T-cell (primary cell): ENCODE data around the gene DISP2. TPM values are rescaled to one million over a fixed set of nuclear protein-coding genes. Genes with fewer than 3 reads are reported as not detected.

Source experiments
- ATAC-seq, 4 experiments: fragments of 200-7000 bp in 3 of 4; fragments of 150-1000 bp in 1 of 4; cut with Tn5 transposase; replicated peaks in 1 of 4; 1 replicate in 3 of 4; 2 replicates in 1 of 4; pipeline ENCODE4 v1.10.0; 2021; ENCODE audit warnings: moderate library complexity in 3 of 4, mild to moderate bottlenecking in 2 of 4, moderate number of reproducible peaks in 1 of 4
- CTCF ChIA-PET, 2 donors: fragments of 300-600 bp; sonication (Branson Sonifier 250); formaldehyde crosslinking; loops; one replicate each; lab custom pipeline; 2022; ENCODE audit warnings: antibody characterized with exemption in 2 of 2; lab: Charles Lee
- POLR2A ChIA-PET, 2 donors: fragments of 300-600 bp; sonication (Branson Sonifier 250); formaldehyde crosslinking; loops; one replicate each; lab custom pipeline; 2022; ENCODE audit warnings: antibody characterized with exemption in 2 of 2; lab: Charles Lee
- DNase-seq, 35 experiments: peaks; one replicate each; pipeline versions ENCODE4 v3.0.0 to v3.0.0-alpha.2; 2013 to 2023
- H3K27ac ChIP-seq: one replicate; pipeline ENCODE4 v1.5.1; 2013; ENCODE audit warnings: low read length
- H3K27me3 ChIP-seq, 2 experiments: replicated peaks in 1 of 2; 1 replicate in 1 of 2; 2 replicates in 1 of 2; pipeline versions ENCODE4 v1.6.1 to v1.7.0; 2013; ENCODE audit warnings: low read length in 1 of 2, mixed read lengths in 1 of 2; ENCODE audit not compliant: control insufficient read depth in 2 of 2, insufficient read depth in 2 of 2; ENCODE audit errors: extremely low read depth in 1 of 2
- H3K36me3 ChIP-seq, 2 donors: 1 replicate in 1 of 2; 2 replicates in 1 of 2; pipeline versions ENCODE4 v1.6.1 to v1.7.0; 2013; ENCODE audit warnings: low read length in 1 of 2; ENCODE audit not compliant: control insufficient read depth in 2 of 2, insufficient read depth in 1 of 2; ENCODE audit errors: extremely low read depth in 1 of 2
- H3K4me1 ChIP-seq, 2 experiments: 1 replicate in 1 of 2; 2 replicates in 1 of 2; pipeline versions ENCODE4 v1.6.1 to v1.7.0; 2013; ENCODE audit warnings: low read length in 2 of 2, mixed read lengths in 1 of 2; ENCODE audit not compliant: insufficient read depth in 2 of 2, control insufficient read depth in 1 of 2; ENCODE audit errors: extremely low read depth in 1 of 2
- H3K4me3 ChIP-seq, 2 donors: 1 replicate in 1 of 2; 2 replicates in 1 of 2; pipeline versions ENCODE4 v1.5.1 to v1.7.0; 2013; ENCODE audit warnings: mild to moderate bottlenecking in 2 of 2, low read length in 1 of 2, moderate library complexity in 1 of 2; ENCODE audit not compliant: control insufficient read depth in 1 of 2; ENCODE audit errors: extremely low read depth in 1 of 2
- H3K9me3 ChIP-seq: 2 replicates; pipeline ENCODE4 v1.7.0; 2013
- H3K27ac Mint-ChIP-seq, 2 donors: one replicate each; pipeline ENCODE4 v1.8.0; 2020 to 2021; ENCODE audit warnings: mild to moderate bottlenecking in 2 of 2, mixed read lengths in 2 of 2
- H3K27me3 Mint-ChIP-seq, 2 donors: one replicate each; pipeline ENCODE4 v1.8.0; 2021 to 2022; ENCODE audit warnings: mixed read lengths in 2 of 2
- H3K36me3 Mint-ChIP-seq: one replicate; pipeline ENCODE4 v1.8.0; 2021; ENCODE audit warnings: mixed read lengths
- H3K4me1 Mint-ChIP-seq, 3 donors: one replicate each; pipeline ENCODE4 v1.8.0; 2020 to 2022; ENCODE audit warnings: mixed read lengths in 3 of 3, mild to moderate bottlenecking in 1 of 3
- H3K4me3 Mint-ChIP-seq, 3 donors: one replicate each; pipeline ENCODE4 v1.8.0; 2020 to 2022; ENCODE audit warnings: mild to moderate bottlenecking in 3 of 3, mixed read lengths in 3 of 3, moderate library complexity in 3 of 3
- H3K9me3 Mint-ChIP-seq, 3 donors: one replicate each; pipeline ENCODE4 v1.8.0; 2020 to 2022; ENCODE audit warnings: mixed read lengths in 3 of 3
- WGBS: methylation state at CpG from one replicate; pipeline ENCODE4 v1.1.5; 2013; ENCODE audit warnings: missing lambda C conversion rate; ENCODE audit not compliant: insufficient coverage; 5-methylcytosine and 5-hydroxymethylcytosine counted together
- total RNA-seq, 35 experiments: library from RNA in 6 of 35; stranded (reverse) in 6 of 35; fragments of 120-200 nt in 1 of 35; gene quantifications; one replicate each; pipeline versions ENCODE4 v1.2.1 to v1.2.4 and lab custom pipeline; 2013 to 2026

Gene DISP2
- total RNA-seq, 5 donors from 2014 or later (not counting 1 experiment from before 2014, with no cell fraction given): 0.03 to 1.4 (median 0.18) TPM

DNA sequence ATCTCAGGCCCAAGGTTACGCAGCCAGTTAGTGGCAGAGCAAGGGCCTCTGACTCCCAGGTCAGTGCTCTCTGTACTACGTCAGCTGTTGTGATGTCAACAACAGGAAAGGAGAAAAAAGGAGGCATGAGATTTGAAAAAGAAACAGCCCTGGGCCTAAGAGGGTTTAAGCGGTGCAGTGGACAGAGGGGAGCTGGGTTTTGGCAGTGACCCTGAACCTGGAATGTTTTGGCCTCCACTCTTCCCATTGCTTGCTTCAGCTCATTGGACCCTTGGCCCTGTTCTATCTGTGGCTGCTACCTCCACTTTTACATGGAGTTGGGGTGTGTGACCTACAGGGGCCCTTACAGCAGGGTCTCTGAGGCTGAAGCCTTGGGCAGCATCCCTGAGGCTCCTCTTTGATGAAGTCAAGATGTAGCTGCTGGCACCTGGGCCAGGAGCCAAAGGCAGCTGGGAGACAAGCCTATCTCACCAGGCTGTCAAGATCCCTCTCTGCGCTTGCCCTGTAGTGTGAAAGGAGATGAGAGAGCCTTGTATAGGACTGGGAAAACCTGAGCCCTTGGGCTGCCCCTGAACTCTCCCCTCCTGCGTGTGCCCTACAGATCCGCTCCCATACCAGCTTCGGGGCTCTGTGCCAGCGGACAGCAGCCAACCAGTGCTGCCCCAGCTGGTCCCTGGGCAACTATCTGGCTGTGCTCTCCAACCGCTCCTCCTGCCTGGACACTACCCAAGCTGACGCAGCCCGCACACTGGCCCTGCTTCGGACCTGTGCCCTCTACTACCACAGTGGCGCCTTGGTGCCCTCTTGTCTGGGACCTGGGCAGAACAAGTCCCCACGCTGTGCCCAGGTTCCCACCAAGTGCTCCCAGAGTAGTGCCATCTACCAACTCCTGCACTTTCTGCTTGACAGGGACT lies 8.7 kb downstream of the DISP2 start:
- ChIA-PET POLR2A (no interaction called here), CTCF (interaction anchor here (0.7 to 1.8 kb wide), 3 partner anchors 22 to 343 kb away, joined by 3 to 4 read pairs (median 4); no protein-coding TSS in a partner anchor)
- Histone ChIP-seq H3K9me3 (no peaks in the 10 kb centered on the region), H3K36me3 (peaks cover 2 to 6% of the 10 kb centered on the region in 2 donors), H3K27ac (no peak overlapping the region), H3K4me3 (peak overlapping the region; percentile 68 to 75), H3K27me3 (no peaks in the 10 kb centered on the region), H3K4me1 (peaks cover 8 to 48% of the 10 kb centered on the region in 2 experiments)
- no peaks in the 10 kb centered on the region for H3K9me3 Mint-ChIP-seq
- peaks cover 8% of the 10 kb centered on the region for H3K36me3 Mint-ChIP-seq
- DNase-seq (no peak), ATAC-seq (no peak)
- peak overlapping the region; percentile 79 to 87 (median 82) for H3K4me3 Mint-ChIP-seq
- peaks cover 18 to 30% (median 28%) of the 10 kb centered on the region in 3 donors for H3K4me1 Mint-ChIP-seq
- whole genome bisulfite sequencing: 98% methylated on average over 12 of the region's 14 CpGs
- H3K27me3 Mint-ChIP-seq: no peaks in the 10 kb centered on the region
- peak overlapping the region in 1 of 2 donors; percentile 60 for H3K27ac Mint-ChIP-seq

DNA sequence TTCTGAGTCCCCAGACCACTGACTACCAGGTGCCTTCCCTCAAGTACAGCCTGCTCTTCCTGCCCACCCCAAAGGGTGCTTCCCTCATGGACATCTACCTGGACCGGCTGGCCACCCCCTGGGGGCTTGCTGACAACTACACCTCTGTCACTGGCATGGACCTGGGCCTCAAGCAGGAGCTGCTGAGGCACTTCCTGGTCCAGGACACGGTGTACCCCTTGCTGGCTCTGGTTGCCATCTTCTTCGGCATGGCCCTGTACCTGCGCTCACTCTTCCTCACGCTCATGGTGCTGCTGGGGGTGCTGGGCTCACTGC lies 9.3 kb downstream of the DISP2 start:
- DNase-seq (peak in 1 of 35 experiments; percentile 11), ATAC-seq (no peak)
- Mint-ChIP-seq H3K9me3 (no peaks in the 10 kb centered on the region), H3K27me3 (no peaks in the 10 kb centered on the region), H3K4me3 (peak overlapping the region; percentile 79 to 87 (median 82)), H3K36me3 (peaks cover 4% of the 10 kb centered on the region), H3K27ac (peak overlapping the region; percentile 60 to 92), H3K4me1 (peaks cover 16 to 30% (median 28%) of the 10 kb centered on the region in 3 donors)
- Histone ChIP-seq H3K27me3 (no peaks in the 10 kb centered on the region), H3K27ac (peak overlapping the region; percentile 43), H3K4me1 (peaks cover 8 to 48% of the 10 kb centered on the region in 2 experiments), H3K36me3 (peaks cover under 1% of the 10 kb centered on the region in 2 donors), H3K9me3 (no peaks in the 10 kb centered on the region), H3K4me3 (peak overlapping the region; percentile 68 to 75)
- WGBS: 38% methylated on average over 4 of the region's 5 CpGs
- CTCF ChIA-PET: interaction anchor here in 1 of 2 donors (1.8 kb wide), 1 partner anchor 23 kb away, joined by 4 read pairs; no protein-coding TSS in a partner anchor
- POLR2A ChIA-PET: no interaction called here

DNA sequence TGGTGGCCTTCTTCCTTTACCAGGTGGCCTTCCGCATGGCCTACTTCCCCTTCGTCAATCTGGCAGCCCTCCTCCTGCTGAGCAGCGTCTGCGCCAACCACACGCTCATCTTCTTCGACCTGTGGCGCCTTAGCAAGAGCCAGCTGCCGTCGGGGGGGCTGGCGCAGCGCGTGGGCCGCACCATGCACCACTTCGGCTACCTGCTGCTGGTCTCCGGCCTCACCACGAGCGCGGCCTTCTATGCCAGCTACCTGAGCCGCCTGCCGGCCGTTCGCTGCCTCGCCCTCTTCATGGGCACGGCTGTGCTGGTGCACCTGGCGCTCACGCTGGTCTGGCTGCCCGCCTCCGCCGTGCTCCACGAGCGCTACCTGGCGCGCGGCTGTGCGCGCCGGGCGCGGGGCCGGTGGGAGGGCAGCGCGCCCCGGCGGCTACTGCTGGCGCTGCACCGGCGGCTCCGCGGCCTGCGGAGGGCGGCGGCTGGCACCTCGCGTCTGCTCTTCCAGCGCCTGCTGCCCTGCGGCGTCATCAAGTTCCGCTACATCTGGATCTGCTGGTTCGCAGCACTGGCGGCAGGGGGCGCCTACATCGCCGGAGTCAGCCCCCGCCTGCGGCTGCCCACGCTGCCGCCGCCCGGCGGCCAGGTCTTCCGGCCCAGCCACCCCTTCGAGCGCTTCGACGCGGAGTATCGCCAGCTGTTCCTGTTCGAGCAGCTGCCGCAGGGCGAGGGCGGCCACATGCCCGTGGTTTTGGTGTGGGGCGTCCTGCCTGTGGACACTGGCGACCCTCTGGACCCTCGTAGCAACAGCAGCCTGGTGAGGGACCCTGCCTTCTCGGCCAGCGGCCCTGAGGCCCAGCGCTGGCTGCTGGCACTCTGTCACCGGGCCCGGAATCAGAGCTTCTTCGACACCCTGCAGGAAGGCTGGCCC lies 9.9 kb downstream of the DISP2 start:
- H3K4me1 Mint-ChIP-seq: peaks cover 11 to 26% (median 25%) of the 10 kb centered on the region in 3 donors
- H3K4me3 Mint-ChIP-seq: peak overlapping the region; percentile 79 to 87 (median 82)
- no peaks in the 10 kb centered on the region for H3K27me3 ChIP-seq
- DNase-seq (peak; percentile 61 to 95 (median 84)), ATAC-seq (peak; percentile 94 to 97 (median 96))
- H3K27me3 Mint-ChIP-seq: no peaks in the 10 kb centered on the region
- H3K4me1 ChIP-seq: peaks cover 8 to 48% of the 10 kb centered on the region in 2 experiments
- no peaks in the 10 kb centered on the region for H3K36me3 Mint-ChIP-seq
- peak overlapping the region; percentile 68 to 75 for H3K4me3 ChIP-seq
- ChIA-PET CTCF (interaction anchor here (0.8 to 1.0 kb wide), 3 partner anchors 10 to 50 kb away, joined by 3 read pairs; no protein-coding TSS in a partner anchor), POLR2A (interaction anchor here in 1 of 2 donors (0.7 kb wide), 1 partner anchor 15 kb away, joined by 3 read pairs; no protein-coding TSS in a partner anchor)
- H3K9me3 Mint-ChIP-seq: no peaks in the 10 kb centered on the region
- WGBS: 5% methylated on average over 89 of the region's 91 CpGs
- H3K36me3 ChIP-seq: no peaks in the 10 kb centered on the region
- peak overlapping the region; percentile 45 for H3K27ac ChIP-seq
- H3K9me3 ChIP-seq: no peaks in the 10 kb centered on the region
- H3K27ac Mint-ChIP-seq: peak overlapping the region; percentile 60 to 92

DNA sequence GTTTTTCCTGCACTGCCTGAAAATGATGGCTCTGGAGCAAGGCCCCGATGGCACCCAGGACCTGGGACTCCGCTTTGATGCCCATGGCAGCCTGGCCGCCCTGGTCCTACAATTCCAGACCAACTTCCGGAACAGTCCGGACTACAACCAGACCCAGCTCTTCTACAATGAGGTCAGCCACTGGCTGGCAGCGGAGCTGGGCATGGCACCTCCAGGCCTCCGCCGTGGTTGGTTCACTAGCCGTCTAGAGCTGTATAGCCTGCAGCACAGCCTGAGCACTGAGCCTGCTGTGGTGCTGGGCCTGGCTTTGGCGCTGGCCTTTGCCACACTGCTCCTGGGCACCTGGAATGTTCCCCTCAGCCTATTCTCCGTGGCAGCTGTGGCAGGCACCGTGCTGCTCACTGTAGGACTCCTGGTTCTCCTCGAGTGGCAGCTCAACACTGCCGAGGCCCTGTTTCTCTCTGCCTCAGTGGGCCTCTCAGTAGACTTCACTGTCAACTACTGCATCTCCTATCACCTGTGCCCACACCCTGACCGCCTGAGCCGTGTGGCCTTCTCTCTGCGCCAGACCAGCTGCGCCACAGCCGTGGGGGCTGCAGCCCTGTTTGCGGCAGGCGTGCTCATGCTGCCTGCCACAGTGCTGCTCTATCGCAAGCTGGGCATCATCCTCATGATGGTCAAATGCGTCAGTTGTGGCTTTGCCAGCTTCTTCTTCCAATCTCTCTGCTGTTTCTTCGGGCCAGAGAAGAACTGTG lies 10.9 kb downstream of the DISP2 start:
- Mint-ChIP-seq H3K4me1 (peaks cover 11 to 26% (median 25%) of the 10 kb centered on the region in 3 donors), H3K36me3 (no peaks in the 10 kb centered on the region), H3K9me3 (no peaks in the 10 kb centered on the region), H3K27ac (peak overlapping the region; percentile 12 to 32), H3K27me3 (no peaks in the 10 kb centered on the region), H3K4me3 (peak overlapping the region; percentile 31 to 87 (median 72))
- ChIA-PET POLR2A (interaction anchor here in 1 of 2 donors (0.6 kb wide), 1 partner anchor 17 kb away, joined by 3 read pairs; no protein-coding TSS in a partner anchor), CTCF (interaction anchor here (0.6 to 1.0 kb wide), 8 partner anchors 9 to 856 kb away, joined by 3 to 4 read pairs (median 3); no protein-coding TSS in a partner anchor)
- no peak for DNase-seq
- H3K27ac ChIP-seq: peak overlapping the region; percentile 45
- ATAC-seq: no peak
- WGBS: 95% methylated on average over 24 of the region's 24 CpGs
- no peaks in the 10 kb centered on the region for H3K9me3 ChIP-seq
- no peak overlapping the region for H3K4me3 ChIP-seq
- H3K27me3 ChIP-seq: no peaks in the 10 kb centered on the region
- no peaks in the 10 kb centered on the region for H3K36me3 ChIP-seq
- H3K4me1 ChIP-seq: peaks cover 8 to 46% of the 10 kb centered on the region in 2 experiments

DNA sequence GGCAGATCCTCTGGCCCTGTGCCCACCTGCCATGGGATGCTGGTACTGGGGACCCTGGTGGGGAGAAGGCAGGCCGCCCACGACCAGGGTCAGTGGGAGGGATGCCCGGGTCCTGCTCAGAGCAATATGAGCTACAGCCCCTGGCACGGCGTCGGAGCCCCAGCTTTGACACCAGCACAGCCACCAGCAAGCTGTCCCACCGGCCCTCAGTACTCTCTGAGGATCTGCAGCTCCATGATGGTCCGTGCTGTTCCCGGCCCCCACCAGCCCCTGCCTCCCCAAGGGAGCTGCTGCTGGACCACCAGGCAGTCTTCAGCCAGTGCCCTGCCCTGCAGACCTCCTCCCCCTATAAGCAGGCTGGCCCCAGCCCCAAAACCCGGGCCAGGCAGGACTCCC lies 11.5 kb downstream of the DISP2 start:
- no peak overlapping the region for H3K27ac Mint-ChIP-seq
- no peaks in the 10 kb centered on the region for H3K36me3 ChIP-seq
- H3K4me3 ChIP-seq: no peak overlapping the region
- no peaks in the 10 kb centered on the region for H3K27me3 Mint-ChIP-seq
- POLR2A ChIA-PET: no interaction called here
- CTCF ChIA-PET: interaction anchor here (0.6 to 1.0 kb wide), 5 partner anchors 11 to 856 kb away, joined by 3 to 4 read pairs (median 3); no protein-coding TSS in a partner anchor
- DNase-seq (no peak), ATAC-seq (no peak)
- H3K36me3 Mint-ChIP-seq: no peaks in the 10 kb centered on the region
- WGBS: 94% methylated on average over 10 of the region's 10 CpGs
- H3K9me3 Mint-ChIP-seq: no peaks in the 10 kb centered on the region
- no peak overlapping the region for H3K27ac ChIP-seq
- peak overlapping the region in 1 of 3 donors; percentile 87 for H3K4me3 Mint-ChIP-seq
- H3K27me3 ChIP-seq: no peaks in the 10 kb centered on the region
- no peaks in the 10 kb centered on the region for H3K9me3 ChIP-seq
- peaks cover 8 to 40% of the 10 kb centered on the region in 2 experiments for H3K4me1 ChIP-seq
- H3K4me1 Mint-ChIP-seq: peaks cover 11 to 26% (median 22%) of the 10 kb centered on the region in 3 donors
